ENCODE data around the gene GYPC. TPM values are rescaled to one million over a fixed set of nuclear protein-coding genes. Genes with fewer than 3 reads are reported as not detected.

The GYPC gene
- total and polyA plus RNA-seq, 4 donors, result 79.5 to 173 (median 104) TPM

- no peaks in the 10 kb centered on the region for H3K4me1 ChIP-seq (ENCODE audit: control insufficient read depth in 1 of 2, insufficient read depth in 2 of 2, low read length in 2 of 2)
- H3K27me3 ChIP-seq (ENCODE audit: control insufficient read depth in 1 of 2, insufficient read depth in 2 of 2, low read length in 1 of 2), result no peaks in the 10 kb centered on the region
- DNase-seq (no peak), ATAC-seq (ENCODE audit: low FRiP score) (no peak)
- H3K4me3 ChIP-seq (ENCODE audit: low read length in 2 of 2), result no peak overlapping the region
- WGBS, 2 donors, result 87 to 88% methylated on average over 4 of the region's 4 CpGs
- H3K9me3 ChIP-seq (ENCODE audit: control insufficient read depth, low read length), result peaks cover 3% of the 10 kb centered on the region
- H3K27ac ChIP-seq (ENCODE audit: low read depth in 1 of 2, low read length in 2 of 2), result no peak overlapping the region
- intact Hi-C loops (cut with DNase I), result no loop called here
- peaks cover 0 to 1% of the 10 kb centered on the region in 2 donors for H3K36me3 ChIP-seq (ENCODE audit: control insufficient read depth in 1 of 2, insufficient read depth in 2 of 2, low read length in 1 of 2)
These were observed 63.9 kb downstream of the GYPC start for GRCh38 chr2:126719833-126720351.

- Histone ChIP-seq H3K36me3 (ENCODE audit: control insufficient read depth in 1 of 2, insufficient read depth in 2 of 2, low read length in 1 of 2) (peaks cover 0 to 1% of the 10 kb centered on the region in 2 donors), H3K27ac (ENCODE audit: low read depth in 1 of 2, low read length in 2 of 2) (no peak overlapping the region), H3K4me1 (ENCODE audit: control insufficient read depth in 1 of 2, insufficient read depth in 2 of 2, low read length in 2 of 2) (no peaks in the 10 kb centered on the region), H3K4me3 (ENCODE audit: low read length in 2 of 2) (no peak overlapping the region), H3K9me3 (ENCODE audit: control insufficient read depth, low read length) (peaks cover 3% of the 10 kb centered on the region), H3K27me3 (ENCODE audit: control insufficient read depth in 1 of 2, insufficient read depth in 2 of 2, low read length in 1 of 2) (no peaks in the 10 kb centered on the region)
- DNase-seq (no peak), ATAC-seq (ENCODE audit: low FRiP score) (no peak)
- intact Hi-C loops (cut with DNase I), result no loop called here
- WGBS, 2 donors, result 96 to 100% methylated on average over 2 of the region's 2 CpGs
These were observed 64.7 kb downstream of the GYPC start for GRCh38 chr2:126720638-126721037.

GRCh38 chr2:126722081-126722480, 66.1 kb downstream of the GYPC start:
- H3K9me3 ChIP-seq (ENCODE audit: control insufficient read depth, low read length), result peaks cover 3% of the 10 kb centered on the region
- WGBS, 2 donors, result 82 to 86% methylated on average over 2 of the region's 2 CpGs
- DNase-seq (no peak), ATAC-seq (ENCODE audit: low FRiP score) (no peak)
- intact Hi-C loops (cut with DNase I), result no loop called here
- H3K27me3 ChIP-seq (ENCODE audit: control insufficient read depth in 1 of 2, insufficient read depth in 2 of 2, low read length in 1 of 2), result no peaks in the 10 kb centered on the region
- H3K4me3 ChIP-seq (ENCODE audit: low read length in 2 of 2), result no peak overlapping the region
- H3K36me3 ChIP-seq (ENCODE audit: control insufficient read depth in 1 of 2, insufficient read depth in 2 of 2, low read length in 1 of 2), result peaks cover 0 to 1% of the 10 kb centered on the region in 2 donors
- no peaks in the 10 kb centered on the region for H3K4me1 ChIP-seq (ENCODE audit: control insufficient read depth in 1 of 2, insufficient read depth in 2 of 2, low read length in 2 of 2)
- no peak overlapping the region for H3K27ac ChIP-seq (ENCODE audit: low read depth in 1 of 2, low read length in 2 of 2)

- Histone ChIP-seq H3K4me3 (ENCODE audit: low read length in 2 of 2) (no peak overlapping the region), H3K9me3 (ENCODE audit: control insufficient read depth, low read length) (peaks cover 3% of the 10 kb centered on the region), H3K27ac (ENCODE audit: low read depth in 1 of 2, low read length in 2 of 2) (no peak overlapping the region), H3K27me3 (ENCODE audit: control insufficient read depth in 1 of 2, insufficient read depth in 2 of 2, low read length in 1 of 2) (no peaks in the 10 kb centered on the region), H3K36me3 (ENCODE audit: control insufficient read depth in 1 of 2, insufficient read depth in 2 of 2, low read length in 1 of 2) (peaks cover 0 to 1% of the 10 kb centered on the region in 2 donors), H3K4me1 (ENCODE audit: control insufficient read depth in 1 of 2, insufficient read depth in 2 of 2, low read length in 2 of 2) (no peaks in the 10 kb centered on the region)
- 30 to 36% methylated on average over 4 of the region's 4 CpGs for WGBS, 2 donors
- ATAC-seq (ENCODE audit: low FRiP score) (no peak), DNase-seq (no peak)
- intact Hi-C loops (cut with DNase I), result no loop called here
These were observed 66.6 kb downstream of the GYPC start for GRCh38 chr2:126722546-126722945.

GRCh38 chr2:126723281-126723815, 67.4 kb downstream of the GYPC start:
- H3K9me3 ChIP-seq (ENCODE audit: control insufficient read depth, low read length), result peaks cover 3% of the 10 kb centered on the region
- ATAC-seq (ENCODE audit: low FRiP score), result peak; percentile 34
- no peaks in the 10 kb centered on the region for H3K27me3 ChIP-seq (ENCODE audit: control insufficient read depth in 1 of 2, insufficient read depth in 2 of 2, low read length in 1 of 2)
- H3K4me3 ChIP-seq (ENCODE audit: low read length in 2 of 2), result no peak overlapping the region
- DNase-seq, result no peak
- H3K36me3 ChIP-seq (ENCODE audit: control insufficient read depth in 1 of 2, insufficient read depth in 2 of 2, low read length in 1 of 2), result peaks cover 0 to 1% of the 10 kb centered on the region in 2 donors
- intact Hi-C loops (cut with DNase I), result no loop called here
- no peak overlapping the region for H3K27ac ChIP-seq (ENCODE audit: low read depth in 1 of 2, low read length in 2 of 2)
- WGBS, 2 donors, result 86 to 95% methylated on average over 2 of the region's 2 CpGs
- H3K4me1 ChIP-seq (ENCODE audit: control insufficient read depth in 1 of 2, insufficient read depth in 2 of 2, low read length in 2 of 2), result no peaks in the 10 kb centered on the region

GRCh38 chr2:126725580-126725979, 69.6 kb downstream of the GYPC start:
- Histone ChIP-seq H3K27me3 (ENCODE audit: control insufficient read depth in 1 of 2, insufficient read depth in 2 of 2, low read length in 1 of 2) (no peaks in the 10 kb centered on the region), H3K9me3 (ENCODE audit: control insufficient read depth, low read length) (peaks cover 3% of the 10 kb centered on the region), H3K36me3 (ENCODE audit: control insufficient read depth in 1 of 2, insufficient read depth in 2 of 2, low read length in 1 of 2) (peaks cover 0 to 1% of the 10 kb centered on the region in 2 donors), H3K4me1 (ENCODE audit: control insufficient read depth in 1 of 2, insufficient read depth in 2 of 2, low read length in 2 of 2) (no peaks in the 10 kb centered on the region), H3K27ac (ENCODE audit: low read depth in 1 of 2, low read length in 2 of 2) (no peak overlapping the region), H3K4me3 (ENCODE audit: low read length in 2 of 2) (no peak overlapping the region)
- intact Hi-C loops (cut with DNase I), result no loop called here
- ATAC-seq (ENCODE audit: low FRiP score), result no peak
- DNase-seq, result no peak

GRCh38 chr2:126729896-126730295, 73.9 kb downstream of the GYPC start:
- intact Hi-C loops (cut with DNase I), result no loop called here
- DNase-seq, result no peak
- Histone ChIP-seq H3K9me3 (ENCODE audit: control insufficient read depth, low read length) (no peaks in the 10 kb centered on the region), H3K4me3 (ENCODE audit: low read length in 2 of 2) (no peak overlapping the region), H3K27ac (ENCODE audit: low read depth in 1 of 2, low read length in 2 of 2) (no peak overlapping the region), H3K36me3 (ENCODE audit: control insufficient read depth in 1 of 2, insufficient read depth in 2 of 2, low read length in 1 of 2) (no peaks in the 10 kb centered on the region), H3K4me1 (ENCODE audit: control insufficient read depth in 1 of 2, insufficient read depth in 2 of 2, low read length in 2 of 2) (no peaks in the 10 kb centered on the region), H3K27me3 (ENCODE audit: control insufficient read depth in 1 of 2, insufficient read depth in 2 of 2, low read length in 1 of 2) (no peaks in the 10 kb centered on the region)
- no peak for ATAC-seq (ENCODE audit: low FRiP score)
- WGBS, 2 donors, result 86 to 88% methylated on average over 4 of the region's 4 CpGs

- H3K27ac ChIP-seq (ENCODE audit: low read depth in 1 of 2, low read length in 2 of 2), result no peak overlapping the region
- H3K4me3 ChIP-seq (ENCODE audit: low read length in 2 of 2), result no peak overlapping the region
- ATAC-seq (ENCODE audit: low FRiP score) (no peak), DNase-seq (no peak)
- no peaks in the 10 kb centered on the region for H3K27me3 ChIP-seq (ENCODE audit: control insufficient read depth in 1 of 2, insufficient read depth in 2 of 2, low read length in 1 of 2)
- no peaks in the 10 kb centered on the region for H3K36me3 ChIP-seq (ENCODE audit: control insufficient read depth in 1 of 2, insufficient read depth in 2 of 2, low read length in 1 of 2)
- H3K9me3 ChIP-seq (ENCODE audit: control insufficient read depth, low read length), result no peaks in the 10 kb centered on the region
- WGBS, 2 donors, result 93 to 96% methylated on average over 5 of the region's 5 CpGs
- H3K4me1 ChIP-seq (ENCODE audit: control insufficient read depth in 1 of 2, insufficient read depth in 2 of 2, low read length in 2 of 2), result no peaks in the 10 kb centered on the region
- intact Hi-C loops (cut with DNase I), result no loop called here
These were observed 74.7 kb downstream of the GYPC start for GRCh38 chr2:126730655-126731054.

GRCh38 chr2:126731353-126731752, 75.4 kb downstream of the GYPC start:
- H3K4me1 ChIP-seq (ENCODE audit: control insufficient read depth in 1 of 2, insufficient read depth in 2 of 2, low read length in 2 of 2), result no peaks in the 10 kb centered on the region
- ATAC-seq (ENCODE audit: low FRiP score) (no peak), DNase-seq (no peak)
- H3K4me3 ChIP-seq (ENCODE audit: low read length in 2 of 2), result no peak overlapping the region
- 93 to 97% methylated on average over 5 of the region's 5 CpGs for WGBS, 2 donors
- H3K27me3 ChIP-seq (ENCODE audit: control insufficient read depth in 1 of 2, insufficient read depth in 2 of 2, low read length in 1 of 2), result no peaks in the 10 kb centered on the region
- no peaks in the 10 kb centered on the region for H3K9me3 ChIP-seq (ENCODE audit: control insufficient read depth, low read length)
- no peak overlapping the region for H3K27ac ChIP-seq (ENCODE audit: low read depth in 1 of 2, low read length in 2 of 2)
- no peaks in the 10 kb centered on the region for H3K36me3 ChIP-seq (ENCODE audit: control insufficient read depth in 1 of 2, insufficient read depth in 2 of 2, low read length in 1 of 2)
- intact Hi-C loops (cut with DNase I), result no loop called here
